Activated CD4-positive, CD25-positive, alpha-beta regulatory T cell treated with anti-CD3 and anti-CD28 coated beads, Interleukin-2, amount 50 U/mL, for 24 hours (primary cell): ENCODE data around the gene HS1BP3.

Experiments used
- ATAC-seq, 2 donors: fragments of 150-1000 bp; cut with Tn5 transposase; one replicate each; pipeline ENCODE4 v1.10.0; 2021; ENCODE audit warnings: mild to moderate bottlenecking in 1 of 2, moderate library complexity in 1 of 2

HS1BP3 gene

DNA sequence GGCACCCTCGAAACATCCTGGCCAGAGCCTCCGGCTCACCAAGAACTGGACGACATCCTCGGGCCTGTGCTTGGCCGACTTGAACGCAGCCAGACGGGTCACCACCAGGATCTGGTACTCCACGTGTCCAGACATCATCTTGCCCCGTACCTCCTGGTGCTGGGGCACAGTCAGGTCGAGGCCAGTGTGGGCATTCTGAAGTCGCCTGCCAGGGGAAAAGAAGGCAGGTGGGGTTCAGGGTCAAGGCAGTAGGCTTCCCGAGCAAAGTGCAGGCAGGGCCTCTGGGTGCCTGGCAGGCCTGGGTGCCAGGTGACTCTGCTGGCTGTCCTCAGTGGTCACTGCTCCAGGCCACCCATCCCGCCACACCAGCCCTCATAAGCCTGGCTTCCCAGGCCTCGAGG lies 5.6 kb downstream of the HS1BP3 start:
- ATAC-seq: no peak

DNA sequence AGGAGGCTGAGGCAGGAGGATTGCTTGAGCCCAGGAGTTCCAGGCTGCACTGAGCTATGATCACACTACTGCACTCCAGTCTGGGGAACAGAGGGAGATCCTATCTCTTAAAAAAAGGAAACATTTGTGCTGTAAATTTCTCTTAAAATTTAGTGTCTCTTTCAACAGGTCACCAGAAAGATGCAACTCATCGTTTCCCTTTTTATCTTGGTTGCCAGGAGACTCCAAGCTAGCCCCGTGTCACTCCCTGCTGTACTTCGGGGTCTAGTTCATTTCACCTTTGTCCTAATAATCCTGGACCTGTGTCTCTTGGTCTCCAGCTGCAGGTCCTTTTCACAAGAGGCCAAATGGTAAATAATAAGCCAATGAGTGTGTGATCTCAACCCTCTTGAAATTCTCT lies 7.1 kb downstream of the HS1BP3 start:
- ATAC-seq: no peak

DNA sequence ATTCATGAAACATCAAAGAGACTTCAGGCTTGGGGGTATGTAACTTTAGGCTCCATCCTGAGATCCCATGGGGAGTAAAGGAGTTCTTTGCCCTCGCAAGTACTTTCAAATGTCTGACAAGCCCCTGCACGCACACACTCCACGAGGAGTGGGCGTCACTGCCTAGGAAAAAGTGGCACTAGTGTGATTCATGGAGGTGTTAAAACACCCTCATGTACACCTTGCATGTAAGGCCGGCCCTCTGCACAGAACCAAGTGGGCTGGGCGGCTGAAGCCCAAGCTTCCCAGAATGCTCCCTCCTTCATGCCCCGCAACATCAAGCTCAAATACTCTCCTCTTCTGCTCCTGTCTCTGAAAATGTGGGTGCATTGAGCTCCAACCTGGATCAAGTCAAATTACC lies 7.8 kb downstream of the HS1BP3 start:
- ATAC-seq: no peak

DNA sequence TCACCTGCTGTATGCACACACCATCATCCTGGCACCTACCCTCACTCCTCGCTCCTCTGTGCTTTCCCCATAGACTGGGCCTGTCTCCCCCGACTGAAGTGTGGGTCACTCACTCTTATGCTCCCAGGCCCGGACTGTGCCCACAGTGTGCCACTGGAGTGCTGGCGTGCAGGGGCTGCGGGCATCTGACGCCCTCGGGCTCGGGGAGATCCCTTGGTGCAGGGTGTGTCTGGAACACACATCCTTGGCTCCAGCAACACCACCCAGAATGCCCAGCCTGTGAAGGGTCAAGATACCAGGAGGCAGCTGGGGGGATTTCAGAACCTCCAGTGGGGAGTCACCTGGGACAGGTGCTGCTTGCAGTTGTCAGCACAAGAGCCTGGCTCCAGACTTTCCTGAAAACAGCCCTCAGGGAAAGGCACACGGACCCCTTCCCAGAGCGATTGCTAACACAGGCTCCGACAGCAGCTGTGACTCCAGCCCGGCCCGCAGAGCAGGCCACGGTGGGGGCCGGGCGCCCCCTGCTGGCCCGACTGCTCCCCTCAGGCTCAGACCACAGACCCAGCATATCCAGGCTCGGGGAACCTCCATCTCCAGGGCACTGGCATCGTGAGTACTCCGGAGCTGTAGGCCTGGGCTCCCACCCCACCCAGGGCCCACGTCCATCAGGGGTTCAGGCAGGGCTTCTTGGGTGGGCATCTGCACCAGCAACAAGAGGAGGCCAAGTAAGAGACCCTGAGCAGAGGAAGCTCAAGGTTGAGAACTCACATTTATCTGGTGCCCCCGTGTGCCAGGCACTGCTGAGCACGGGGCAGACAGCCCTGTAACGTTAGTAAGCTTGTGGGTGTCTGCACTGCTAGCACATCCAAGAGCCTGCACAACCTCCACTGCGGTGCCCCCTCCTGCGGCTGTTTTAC lies 8.6 kb downstream of the HS1BP3 start:
- ATAC-seq: peak; percentile 97 to 99

DNA sequence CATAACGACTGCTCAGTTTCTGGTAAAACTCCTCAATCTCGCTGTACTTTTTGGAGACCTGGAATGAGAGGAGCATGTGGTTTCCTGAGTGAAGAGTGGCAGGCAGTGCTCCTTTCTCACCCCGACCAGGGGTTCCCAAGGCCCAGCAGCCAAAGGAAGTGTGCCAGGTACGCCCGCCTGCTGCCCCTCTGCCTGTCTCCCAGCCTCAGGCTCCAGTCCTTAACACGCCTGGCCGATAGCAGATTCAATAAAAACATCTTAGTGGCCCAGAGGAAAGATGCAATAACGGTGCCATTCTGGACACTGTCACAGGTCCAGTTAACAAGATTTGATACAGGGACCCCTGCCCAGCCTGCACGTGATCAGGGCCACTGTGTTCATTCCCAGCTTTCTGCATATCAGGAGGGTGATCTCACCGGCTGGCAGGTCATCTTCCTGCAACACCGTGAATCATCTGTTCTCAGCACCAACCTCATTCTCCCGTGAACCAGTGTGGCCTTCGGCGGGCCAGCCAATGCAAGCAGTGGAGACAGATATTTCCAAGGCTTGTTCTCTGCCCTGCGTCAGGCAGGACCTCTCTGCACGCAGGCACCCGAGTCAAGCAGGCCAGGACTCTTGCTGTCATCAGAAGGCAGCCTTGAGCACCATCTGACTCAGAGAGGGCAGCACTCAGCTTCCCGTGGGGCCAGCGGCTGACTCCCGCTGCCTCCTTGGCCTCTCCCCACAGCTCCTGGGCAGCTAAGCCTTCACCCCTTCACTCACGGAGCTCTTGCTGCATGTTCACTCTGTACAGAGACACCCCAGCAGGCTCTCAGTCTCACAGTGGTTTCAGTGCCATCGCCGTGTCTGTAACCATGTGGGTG lies 9.5 kb downstream of the HS1BP3 start:
- no peak for ATAC-seq

DNA sequence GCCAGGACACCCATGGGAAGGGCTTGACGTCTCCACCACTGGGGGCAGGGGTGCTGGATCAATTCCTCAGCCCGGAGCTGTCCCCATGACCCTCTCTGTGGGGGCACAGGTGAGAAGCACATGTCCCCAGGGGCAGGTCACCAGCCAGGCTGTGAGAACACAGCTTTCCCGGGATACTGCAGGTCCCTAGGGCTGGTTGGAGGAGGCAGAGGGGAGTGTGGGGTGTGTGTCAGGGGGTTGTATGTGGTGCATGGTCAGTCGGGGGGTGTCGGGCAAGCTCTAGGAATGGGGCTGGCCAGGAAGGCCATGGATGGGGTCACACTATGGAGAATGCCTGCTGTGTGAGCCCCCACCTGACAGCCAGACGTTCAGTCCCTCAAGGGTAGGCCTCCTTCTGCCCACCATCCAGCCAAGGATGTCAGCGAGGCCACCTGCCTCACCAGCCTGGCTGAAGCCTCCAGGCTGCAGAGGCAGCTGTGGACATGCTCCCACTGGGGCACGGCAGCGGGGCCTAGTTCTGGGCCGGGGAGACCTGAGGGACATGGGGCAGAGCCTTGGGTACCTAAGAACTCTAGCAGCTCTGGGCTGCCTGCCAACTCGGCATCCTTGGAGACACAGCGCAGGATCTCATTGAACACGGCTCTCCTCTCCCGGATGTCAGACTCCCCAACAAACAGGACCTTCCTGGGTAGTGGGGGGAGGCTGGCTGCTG lies 10.3 kb downstream of the HS1BP3 start:
- no peak for ATAC-seq

DNA sequence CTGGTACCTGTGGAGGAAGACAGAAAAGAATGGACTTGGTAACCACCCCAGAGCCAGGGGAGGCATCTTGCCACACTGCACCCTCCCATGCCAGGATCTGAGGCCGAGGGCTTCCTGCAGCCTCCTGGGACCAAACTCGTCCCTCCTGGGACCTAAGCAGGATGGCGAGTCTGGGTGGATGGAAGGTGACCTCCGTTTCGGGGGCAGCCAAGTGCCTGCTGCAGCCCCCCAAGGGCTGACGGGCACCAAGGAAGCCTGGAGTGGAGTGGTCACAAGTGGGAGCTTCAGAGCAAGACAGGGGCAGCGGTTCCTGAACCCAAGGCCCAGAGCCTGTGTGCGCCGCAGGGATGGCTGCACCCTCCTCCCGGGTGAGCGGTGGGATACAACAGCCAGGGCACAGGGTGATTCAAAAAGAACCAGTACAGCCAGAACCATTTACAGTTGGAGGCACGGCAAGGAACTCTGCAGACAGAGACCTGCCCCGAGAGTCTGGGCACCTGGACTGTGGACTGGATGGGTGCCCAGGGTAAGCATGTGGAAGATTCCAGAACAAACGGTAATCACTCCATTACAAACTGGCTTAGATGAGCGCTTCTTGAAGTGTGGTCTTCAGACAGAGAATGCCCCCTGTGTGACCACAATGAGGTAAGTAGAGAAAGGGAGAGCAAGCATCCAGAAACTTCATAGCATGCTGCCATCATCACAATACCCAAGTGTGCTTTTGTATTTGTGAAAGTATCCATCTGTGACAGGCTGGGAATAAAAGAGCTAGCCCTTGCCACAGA lies 12.1 kb downstream of the HS1BP3 start:
- ATAC-seq: no peak

DNA sequence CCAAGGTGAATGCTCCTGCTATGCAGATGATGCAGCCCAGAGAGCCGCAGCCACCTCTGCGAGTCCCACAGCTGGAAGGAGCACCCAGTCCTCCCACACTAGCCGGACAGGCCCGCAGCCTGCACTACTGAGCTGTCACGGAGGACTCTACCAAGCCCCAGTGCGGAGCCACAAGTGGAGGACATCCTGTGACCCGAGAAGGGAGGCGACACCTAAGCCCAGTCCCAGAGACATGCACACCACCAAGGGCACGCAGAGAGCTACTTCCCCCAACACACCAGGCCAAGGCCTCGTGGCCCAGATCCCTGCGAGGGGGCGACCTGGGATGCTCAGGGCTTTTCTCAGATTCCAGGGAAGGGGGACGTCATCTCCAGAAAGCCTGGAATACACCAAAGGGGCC lies 12.9 kb downstream of the HS1BP3 start:
- no peak for ATAC-seq

DNA sequence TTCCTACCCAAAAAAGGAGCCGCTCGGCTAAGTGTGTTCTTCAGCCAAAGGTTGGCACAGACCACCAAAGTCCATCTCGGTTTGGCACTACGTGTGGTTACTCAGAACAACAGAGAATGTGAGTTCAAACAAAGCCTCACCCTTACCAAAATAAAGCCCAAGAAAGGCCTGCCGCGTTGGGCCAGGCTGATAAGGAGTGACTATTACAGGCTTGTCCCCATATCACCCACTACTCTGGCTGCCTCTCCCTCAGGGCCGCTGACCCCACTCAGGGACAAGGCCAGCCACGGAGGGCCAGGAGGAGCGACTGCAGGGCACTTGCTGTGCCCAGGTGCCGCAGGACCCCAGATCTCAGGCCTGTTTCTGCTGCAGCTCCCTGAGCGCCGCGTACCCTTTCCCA lies 13.8 kb downstream of the HS1BP3 start:
- ATAC-seq: no peak

DNA sequence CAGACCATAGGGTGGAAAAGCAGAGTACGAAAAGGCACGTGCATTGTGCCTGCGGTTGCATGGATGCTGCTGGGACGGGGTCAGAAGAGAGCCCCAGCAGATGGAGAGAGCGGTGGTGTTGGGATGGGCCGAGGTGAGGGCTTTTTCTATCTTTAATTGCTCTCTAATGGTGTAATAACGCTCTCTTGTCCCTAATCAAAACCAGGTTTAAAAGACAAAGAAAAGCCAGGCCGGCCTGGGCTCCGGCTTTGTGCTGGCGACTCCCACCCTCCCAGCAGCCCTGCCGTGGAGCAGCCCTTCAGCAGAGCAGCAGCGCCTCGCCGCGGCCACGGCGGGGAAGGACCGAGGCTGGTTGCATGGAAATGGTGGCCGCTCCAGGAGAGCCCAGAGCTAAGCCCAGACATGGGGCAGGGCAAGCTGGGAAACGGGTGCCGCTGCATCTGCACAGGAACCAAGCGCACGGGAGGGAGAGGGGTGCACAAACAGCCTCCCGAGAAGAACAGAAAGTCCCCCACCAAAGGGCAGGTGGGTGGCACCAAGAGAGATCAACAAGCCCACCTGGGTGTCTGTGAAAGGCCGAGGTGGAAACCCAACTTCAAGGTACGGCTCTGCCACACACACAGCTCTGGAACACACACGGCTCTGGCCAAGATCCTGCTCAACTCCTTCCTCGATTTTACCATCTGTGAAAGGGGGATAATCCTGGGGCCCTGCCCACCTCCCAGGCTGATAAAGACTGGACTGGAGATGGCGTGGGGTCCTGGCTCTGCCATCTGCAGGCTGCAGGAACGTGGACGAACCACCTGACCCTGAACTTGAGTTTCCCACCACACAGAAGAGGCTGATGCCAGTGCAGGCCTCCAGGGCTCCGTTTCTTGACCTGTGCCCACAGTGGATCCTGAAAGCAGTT lies 15.0 kb downstream of the HS1BP3 start:
- ATAC-seq: peak; percentile 58 to 60

DNA sequence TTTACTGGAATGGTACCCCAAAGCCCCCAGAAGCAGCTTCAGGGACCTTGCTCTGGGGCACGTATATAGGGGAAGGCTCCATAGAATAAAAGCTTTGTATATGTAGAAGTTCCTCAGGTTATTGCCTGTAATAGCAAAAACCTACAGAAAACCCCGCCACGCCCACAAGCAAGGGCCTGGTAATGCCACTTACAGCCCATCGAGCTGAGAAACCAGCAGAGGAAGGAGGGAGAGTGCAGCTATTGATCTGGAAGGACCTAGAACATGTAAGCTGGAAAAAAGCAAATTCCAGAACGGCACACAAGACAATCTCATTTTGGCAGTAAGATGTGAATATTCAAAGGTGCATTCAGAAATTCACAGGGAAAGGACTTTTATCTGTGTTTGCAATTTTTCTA lies 15.8 kb downstream of the HS1BP3 start:
- ATAC-seq: no peak

DNA sequence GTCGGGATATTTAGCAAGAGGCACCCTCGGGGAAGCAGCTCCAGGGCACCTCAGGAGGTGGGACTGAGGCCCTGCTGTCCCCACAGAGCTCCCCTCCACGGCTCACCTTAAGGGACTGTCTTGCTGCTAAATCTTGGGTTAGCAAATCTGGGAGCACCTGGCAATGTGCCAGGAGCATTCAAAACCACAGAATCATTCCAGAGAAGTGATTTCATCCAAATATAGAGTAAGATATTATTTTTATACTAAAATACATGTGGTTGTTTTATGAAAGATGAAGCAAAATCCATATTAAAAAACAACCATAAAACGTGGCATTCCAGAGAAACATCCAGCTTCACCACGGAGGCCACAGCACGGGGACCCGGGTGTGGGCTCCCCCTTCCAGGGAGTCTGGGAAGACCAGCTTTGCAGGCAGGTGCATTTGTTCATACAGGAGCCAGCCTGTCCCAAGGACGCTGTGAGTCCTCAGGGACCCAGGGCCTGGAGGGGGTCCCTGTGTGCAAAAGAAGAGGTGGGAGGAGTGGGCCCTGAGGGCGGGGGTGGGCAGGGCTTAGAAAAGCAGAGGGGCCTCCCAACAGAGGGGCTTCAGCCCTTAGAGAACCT lies 16.3 kb downstream of the HS1BP3 start:
- ATAC-seq: no peak

DNA sequence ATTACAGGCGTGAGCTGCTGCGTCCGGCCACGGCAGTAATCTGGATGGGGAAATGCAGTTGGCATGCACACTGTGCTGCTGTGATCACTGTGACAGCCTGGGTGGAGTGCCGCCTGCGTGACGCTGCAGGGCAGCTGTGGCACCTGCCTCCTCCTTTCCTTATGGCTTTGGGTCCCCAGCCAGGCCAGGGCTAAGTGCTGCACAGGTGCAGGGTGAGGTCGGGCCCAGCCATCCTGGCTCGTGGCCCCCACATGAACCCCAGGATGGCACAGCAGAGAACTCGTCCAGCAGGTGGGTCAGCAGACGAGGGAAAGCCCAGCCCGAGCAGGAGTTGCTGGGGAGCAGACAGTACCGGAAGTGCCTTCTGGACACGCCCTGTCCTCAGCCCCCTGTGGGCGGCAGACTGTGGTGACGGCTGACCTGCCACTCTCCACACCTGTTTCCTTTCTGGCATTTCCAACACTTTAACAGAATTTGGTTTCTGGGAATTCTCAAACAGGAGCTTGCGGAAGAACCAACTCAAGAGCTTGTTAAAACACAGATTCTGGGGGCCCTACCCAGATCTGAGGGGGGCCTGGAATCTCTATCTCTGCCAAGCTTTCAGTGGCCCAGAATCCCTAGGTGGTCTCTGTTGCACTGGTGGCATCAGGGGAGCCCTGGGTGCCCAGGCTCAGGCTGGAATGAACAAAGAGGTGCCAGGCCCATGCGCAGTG lies 16.9 kb downstream of the HS1BP3 start:
- no peak for ATAC-seq

DNA sequence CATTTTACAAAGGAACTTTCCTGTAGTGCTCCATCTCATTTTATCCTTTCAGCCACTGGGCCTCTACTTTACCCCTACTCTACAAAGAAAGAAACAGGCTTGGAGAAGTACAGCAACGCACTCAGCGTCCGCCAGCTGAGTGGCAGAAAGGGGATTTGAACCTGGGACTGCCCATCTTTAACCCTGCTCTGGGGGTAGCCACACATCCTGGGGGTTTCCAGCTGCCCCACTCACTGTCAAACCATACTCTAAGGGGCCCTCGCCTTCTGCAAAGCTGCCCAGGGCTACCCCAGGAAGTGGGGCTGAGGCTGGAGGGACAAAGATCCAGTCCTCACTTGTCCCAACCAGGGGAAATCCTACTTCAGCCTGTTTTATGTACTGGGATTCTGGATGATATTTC lies 17.9 kb downstream of the HS1BP3 start:
- no peak for ATAC-seq

DNA sequence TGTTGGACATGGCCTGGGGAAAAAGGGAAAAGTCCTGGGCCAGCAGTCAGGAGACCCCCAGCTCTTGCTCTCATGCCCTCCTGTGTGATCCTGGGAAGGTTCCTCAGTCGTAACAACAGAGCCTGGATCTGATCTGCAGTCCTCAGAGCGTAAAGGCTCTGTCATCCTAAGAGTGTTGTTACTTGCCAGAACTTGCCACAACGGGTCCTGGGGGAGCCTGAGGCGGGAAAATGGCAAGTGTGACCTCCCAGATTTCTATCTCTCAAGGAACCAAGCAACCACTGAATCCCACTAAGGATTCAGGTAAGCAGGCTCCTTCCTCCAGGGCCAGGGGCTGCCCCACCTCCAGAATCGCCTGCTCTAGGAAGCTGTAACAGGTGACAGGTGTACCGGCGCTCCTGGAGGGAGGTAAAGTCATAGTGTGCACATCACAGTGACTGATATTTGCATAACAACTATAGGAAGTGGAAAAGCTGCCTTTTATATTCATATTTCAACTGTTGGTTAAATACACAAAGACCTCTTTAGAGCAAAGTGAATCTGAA lies 18.4 kb downstream of the HS1BP3 start:
- ATAC-seq: no peak

DNA sequence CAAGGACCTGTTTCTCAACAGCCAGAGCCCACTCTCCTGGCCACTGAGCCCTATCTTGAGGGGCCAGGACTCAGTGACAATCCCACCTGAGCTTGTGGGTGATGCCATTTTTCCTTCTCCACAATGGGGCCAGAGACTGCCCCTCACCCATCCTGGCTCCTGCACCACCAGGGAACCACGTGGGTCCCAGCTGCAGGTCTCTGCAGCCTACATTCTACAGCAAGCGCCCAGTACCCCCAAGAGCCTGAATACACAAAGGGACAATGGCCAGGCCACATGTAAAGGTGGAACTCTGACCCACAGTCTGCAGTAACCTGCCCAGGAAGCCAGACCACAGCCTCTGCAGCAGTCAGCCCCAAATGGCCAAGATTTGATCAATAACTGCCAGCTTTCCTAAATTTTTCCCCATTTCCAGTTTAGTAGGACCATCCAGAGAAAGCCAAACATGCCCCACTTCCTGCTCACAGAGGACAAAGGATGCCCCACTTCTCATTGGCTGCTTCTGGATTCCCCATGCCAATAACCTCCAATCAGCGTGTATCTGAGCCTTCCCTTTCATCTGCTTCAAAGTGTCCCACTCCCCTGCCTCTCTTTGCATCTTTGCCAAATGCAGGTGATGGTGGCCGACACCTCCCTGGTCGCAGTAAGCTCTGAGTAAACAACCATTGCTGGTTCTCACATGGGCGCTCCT lies 19.1 kb downstream of the HS1BP3 start:
- ATAC-seq: no peak

DNA sequence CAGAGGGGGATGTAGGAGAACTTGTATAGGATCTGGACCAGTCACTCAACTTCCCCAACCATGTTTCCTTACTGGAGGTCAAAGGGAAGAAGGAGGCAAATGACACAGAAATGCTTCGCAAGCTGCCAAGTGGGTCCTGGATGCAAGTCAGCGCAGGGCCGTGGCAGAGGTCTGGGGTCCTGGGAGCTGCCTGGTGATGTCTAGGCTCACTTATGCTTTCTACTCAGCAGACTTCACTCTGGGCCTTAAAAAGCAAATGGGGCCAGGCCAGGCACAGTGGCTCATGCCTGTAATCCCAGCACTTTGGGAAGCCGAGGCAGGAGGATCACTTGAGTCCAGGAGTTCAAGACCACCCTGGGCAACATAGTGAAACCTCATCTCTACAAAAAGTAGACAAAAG lies 19.9 kb downstream of the HS1BP3 start:
- ATAC-seq: no peak

DNA sequence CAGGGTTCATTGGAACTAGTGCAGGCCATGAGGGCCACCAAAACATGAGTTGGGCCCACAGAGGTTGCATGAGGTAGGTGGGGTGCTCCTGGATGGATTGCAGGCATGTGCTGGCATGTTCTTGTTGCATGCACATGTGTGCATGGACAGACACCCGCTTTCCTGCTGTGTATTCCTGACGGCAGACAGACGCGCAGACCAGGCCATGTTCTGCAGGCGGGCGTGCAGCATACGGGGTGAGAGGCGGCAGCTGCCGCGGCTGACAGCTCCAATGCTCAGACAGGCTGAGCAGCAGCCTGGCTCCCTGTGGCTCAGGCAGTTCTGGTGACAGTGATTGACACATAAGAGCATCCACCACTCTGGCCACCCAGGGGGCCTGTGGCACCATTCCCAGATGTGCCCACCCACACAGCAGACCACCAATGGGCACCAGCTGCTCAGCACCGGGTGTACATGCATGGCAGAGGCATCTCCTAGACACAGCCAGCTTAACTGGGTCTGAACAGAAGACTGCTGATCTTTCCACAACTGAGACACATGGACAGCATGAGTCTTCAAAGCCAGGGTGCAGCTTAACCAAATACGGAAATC lies 21.2 kb downstream of the HS1BP3 start:
- no peak for ATAC-seq

DNA sequence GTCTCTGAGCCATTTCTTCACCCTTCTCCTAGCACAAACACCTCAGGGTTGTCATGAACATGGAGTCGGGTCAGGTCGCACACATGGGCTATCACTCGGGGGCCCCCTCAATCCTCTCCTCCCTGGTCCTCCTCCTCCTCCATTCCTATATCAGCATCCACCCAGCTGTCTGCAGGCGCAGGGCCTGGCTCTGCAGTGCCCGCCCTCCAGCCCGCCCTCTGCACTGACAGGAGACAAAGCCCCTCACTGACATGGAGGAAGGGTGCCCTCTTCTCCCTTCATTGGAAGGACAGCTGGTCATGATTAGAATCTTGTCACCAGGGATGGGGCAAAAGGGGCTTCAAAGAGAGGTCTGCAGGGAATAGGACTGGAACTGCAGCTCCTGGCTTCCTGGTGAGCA lies 21.7 kb downstream of the HS1BP3 start:
- ATAC-seq: no peak
